ENCODE data around the gene NAALADL2.

DNA sequence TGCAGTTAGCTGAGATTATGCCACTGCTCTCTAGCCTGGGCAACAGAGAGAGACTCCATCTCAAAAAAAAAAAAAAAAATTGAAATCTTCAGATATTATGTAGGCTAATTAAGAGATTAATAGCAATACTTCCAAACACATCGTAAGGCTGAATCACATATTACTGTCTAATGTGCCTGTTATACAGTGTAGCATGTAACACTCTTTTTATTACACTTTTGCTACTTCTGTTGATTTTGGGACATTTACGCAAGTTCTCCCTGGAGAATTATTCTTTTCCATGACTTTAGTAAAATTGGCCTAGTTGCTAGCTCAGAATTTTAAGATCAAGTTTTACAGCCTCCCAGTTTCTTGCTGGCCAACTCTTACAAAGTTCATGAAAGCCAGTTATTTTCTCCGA is 605.2 kb downstream of the NAALADL2 start:
- no peak for TF ChIP-seq POLR2A (IDR thresholded peaks at IDR 0.05)
- TF ChIP-seq, protein P1, sequence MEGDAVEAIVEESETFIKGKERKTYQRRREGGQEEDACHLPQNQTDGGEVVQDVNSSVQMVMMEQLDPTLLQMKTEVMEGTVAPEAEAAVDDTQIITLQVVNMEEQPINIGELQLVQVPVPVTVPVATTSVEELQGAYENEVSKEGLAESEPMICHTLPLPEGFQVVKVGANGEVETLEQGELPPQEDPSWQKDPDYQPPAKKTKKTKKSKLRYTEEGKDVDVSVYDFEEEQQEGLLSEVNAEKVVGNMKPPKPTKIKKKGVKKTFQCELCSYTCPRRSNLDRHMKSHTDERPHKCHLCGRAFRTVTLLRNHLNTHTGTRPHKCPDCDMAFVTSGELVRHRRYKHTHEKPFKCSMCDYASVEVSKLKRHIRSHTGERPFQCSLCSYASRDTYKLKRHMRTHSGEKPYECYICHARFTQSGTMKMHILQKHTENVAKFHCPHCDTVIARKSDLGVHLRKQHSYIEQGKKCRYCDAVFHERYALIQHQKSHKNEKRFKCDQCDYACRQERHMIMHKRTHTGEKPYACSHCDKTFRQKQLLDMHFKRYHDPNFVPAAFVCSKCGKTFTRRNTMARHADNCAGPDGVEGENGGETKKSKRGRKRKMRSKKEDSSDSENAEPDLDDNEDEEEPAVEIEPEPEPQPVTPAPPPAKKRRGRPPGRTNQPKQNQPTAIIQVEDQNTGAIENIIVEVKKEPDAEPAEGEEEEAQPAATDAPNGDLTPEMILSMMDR (IDR thresholded peaks at IDR 0.05): no peak
